Uterus (tissue), 4 donors: ENCODE measurements around the gene PIP5K1C. TPM values are rescaled to one million over a fixed set of nuclear protein-coding genes. Genes with fewer than 3 reads are reported as not detected.

Experiments used
- DNase-seq, 2 donors: peaks; one replicate each; pipeline ENCODE4 v3.0.0-alpha.2; 2019 to 2020
- H3K27ac ChIP-seq, 2 donors: fragments of 200-600 bp; sonication (generic); 1 replicate in 1 of 2; 2 replicates in 1 of 2; pipeline ENCODE4 v1.5.1; 2016 to 2018
- H3K27me3 ChIP-seq, 2 donors: fragments of 200-600 bp; sonication (generic); one replicate each; pipeline ENCODE4 v1.5.1; 2018 to 2019; ENCODE audit warnings: control low read depth in 1 of 2
- H3K36me3 ChIP-seq, 2 donors: fragments of 200-600 bp; sonication (generic); one replicate each; pipeline ENCODE4 v1.5.1; 2019; ENCODE audit warnings: control low read depth in 1 of 2
- H3K4me1 ChIP-seq, 2 donors: fragments of 200-600 bp; sonication (generic); one replicate each; pipeline ENCODE4 v1.5.1; 2018 to 2019; ENCODE audit warnings: control low read depth in 1 of 2
- H3K4me3 ChIP-seq, 2 donors: fragments of 200-600 bp; sonication (generic); 1 replicate in 1 of 2; 2 replicates in 1 of 2; pipeline ENCODE4 v1.5.1; 2018 to 2019; ENCODE audit warnings: mild to moderate bottlenecking in 1 of 2
- H3K9me3 ChIP-seq, 2 donors: fragments of 200-600 bp; sonication (generic); one replicate each; pipeline ENCODE4 v1.5.1; 2019; ENCODE audit warnings: control low read depth in 1 of 2
- CTCF ChIP-seq, 4 experiments: fragments of 200-600 bp in 2 of 4; fragments of 450-650 bp in 2 of 4; sonication (generic) in 2 of 4; IDR thresholded peaks; one replicate each; pipeline ENCODE4 v1.5.1; 2016 to 2019; ENCODE audit warnings: antibody characterized with exemption in 4 of 4, mild to moderate bottlenecking in 2 of 4, moderate library complexity in 1 of 4
- POLR2A ChIP-seq, 2 donors: fragments of 450-650 bp; IDR thresholded peaks; one replicate each; pipeline ENCODE4 v1.6.1; 2016; ENCODE audit warnings: antibody characterized with exemption in 2 of 2, mild to moderate bottlenecking in 1 of 2, moderate library complexity in 1 of 2
- intact Hi-C: fragments of 100-400 bp; cut with DNase I; formaldehyde crosslinking; loops from one replicate; pipeline ENCODE4 v1.15.1; 2023; ENCODE audit warnings: low total_unique reads
- total RNA-seq, 4 donors: library from RNA; depleted of rRNA in 3 of 4; stranded (reverse); fragments of >200 nt in 3 of 4; gene quantifications; one replicate each; pipeline versions ENCODE4 v1.1.0 to v1.2.4, GENCODE V29; 2014 to 2023
- donor health status: DM: yes; HTN: yes; CAD: no.

The PIP5K1C gene
- total RNA-seq, 4 donors from 2014 or later: 6.2 to 77.5 (median 33.2) TPM

- H3K4me3 ChIP-seq: no peak overlapping the region
- intact Hi-C loops: no loop called here
These were observed 2.4 kb downstream of the PIP5K1C start for GRCh38 chr19:3697671-3698385.

GRCh38 chr19:3697094-3697493 is 3.2 kb downstream of the PIP5K1C start:
- peaks cover 0 to 10% of the 10 kb centered on the region in 2 donors for H3K4me1 ChIP-seq
- TF ChIP-seq CTCF (IDR thresholded peaks at IDR 0.05) (no peak), POLR2A (IDR thresholded peaks at IDR 0.05) (no peak)
- intact Hi-C loops: no loop called here
- H3K9me3 ChIP-seq: no peaks in the 10 kb centered on the region
- H3K36me3 ChIP-seq: no peaks in the 10 kb centered on the region
- peak overlapping the region; percentile 80 to 88 for H3K27ac ChIP-seq
- H3K27me3 ChIP-seq: no peaks in the 10 kb centered on the region
- DNase-seq: no peak
- no peak overlapping the region for H3K4me3 ChIP-seq

More at GRCh38 chr19:3697671-3698385, 2.4 kb downstream of the PIP5K1C start:
- Histone ChIP-seq H3K4me1 (peaks cover 0 to 10% of the 10 kb centered on the region in 2 donors), H3K36me3 (no peaks in the 10 kb centered on the region), H3K27ac (peak overlapping the region; percentile 80 to 88), H3K27me3 (no peaks in the 10 kb centered on the region), H3K9me3 (no peaks in the 10 kb centered on the region)
- DNase-seq: no peak
- no peak for TF ChIP-seq POLR2A (IDR thresholded peaks at IDR 0.05)

GRCh38 chr19:3696660-3696995 is 3.6 kb downstream of the PIP5K1C start:
- H3K9me3 ChIP-seq: no peaks in the 10 kb centered on the region
- no peak overlapping the region for H3K27ac ChIP-seq
- TF ChIP-seq POLR2A (IDR thresholded peaks at IDR 0.05) (no peak), CTCF (IDR thresholded peaks at IDR 0.05) (no peak)
- peaks cover 0 to 10% of the 10 kb centered on the region in 2 donors for H3K4me1 ChIP-seq
- intact Hi-C loops: no loop called here
- no peaks in the 10 kb centered on the region for H3K36me3 ChIP-seq
- no peaks in the 10 kb centered on the region for H3K27me3 ChIP-seq
- no peak overlapping the region for H3K4me3 ChIP-seq
- no peak for DNase-seq

- Histone ChIP-seq H3K27ac (no peak overlapping the region), H3K4me1 (peaks cover 0 to 10% of the 10 kb centered on the region in 2 donors), H3K4me3 (no peak overlapping the region), H3K9me3 (no peaks in the 10 kb centered on the region), H3K27me3 (no peaks in the 10 kb centered on the region), H3K36me3 (no peaks in the 10 kb centered on the region)
- DNase-seq: no peak
- TF ChIP-seq CTCF (IDR thresholded peaks at IDR 0.05) (no peak), POLR2A (IDR thresholded peaks at IDR 0.05) (no peak)
- intact Hi-C loops: no loop called here
These were observed 4.1 kb downstream of the PIP5K1C start for GRCh38 chr19:3695986-3696659.

DNA sequence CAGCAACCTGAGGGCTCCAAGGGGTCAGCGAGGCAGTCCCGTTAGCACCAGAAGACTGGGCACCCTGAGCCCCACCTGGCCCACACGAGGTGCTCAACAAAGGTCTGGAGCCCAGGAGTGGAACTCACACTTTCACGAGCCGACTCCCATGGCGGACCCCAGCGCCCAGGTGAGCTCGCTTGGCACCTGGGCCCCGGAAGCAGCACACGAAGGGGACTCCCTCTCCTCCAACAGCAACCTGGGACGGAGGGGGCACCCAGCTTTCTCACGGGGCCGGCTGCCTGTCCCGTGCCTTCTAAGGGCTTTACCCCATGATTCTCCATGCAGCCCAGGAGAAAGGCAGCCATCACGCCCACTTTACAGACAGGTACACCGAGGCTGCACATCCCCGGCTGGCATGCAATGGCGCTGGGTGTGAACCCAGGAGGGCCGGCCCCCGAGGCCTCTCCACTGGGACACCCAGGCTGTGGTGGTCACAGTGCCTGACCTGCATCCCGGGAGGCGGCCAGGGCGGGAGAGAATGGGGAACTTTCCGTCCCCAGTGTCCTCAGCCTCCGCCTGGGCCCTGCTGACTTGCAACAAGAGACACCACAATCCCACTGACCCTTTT is 5.0 kb downstream of the PIP5K1C start:
- H3K27me3 ChIP-seq: no peaks in the 10 kb centered on the region
- peaks cover 0 to 10% of the 10 kb centered on the region in 2 donors for H3K4me1 ChIP-seq
- no peak for DNase-seq
- intact Hi-C loops: no loop called here
- no peaks in the 10 kb centered on the region for H3K36me3 ChIP-seq
- TF ChIP-seq CTCF (IDR thresholded peaks at IDR 0.05): no peak
- TF ChIP-seq POLR2A (IDR thresholded peaks at IDR 0.05): no peak
- no peak overlapping the region for H3K4me3 ChIP-seq
- no peaks in the 10 kb centered on the region for H3K9me3 ChIP-seq
- H3K27ac ChIP-seq: no peak overlapping the region
